Lower lobe of right lung (tissue), 2 donors: ENCODE measurements around the gene HEATR1. TPM values are rescaled to one million over a fixed set of nuclear protein-coding genes. Genes with fewer than 3 reads are reported as not detected.

Experiments used
- ATAC-seq, 2 donors: fragments of 200-7000 bp; cut with Tn5 transposase; one replicate each; pipeline ENCODE4 v1.9.1; 2020 to 2022; ENCODE audit warnings: mild to moderate bottlenecking in 2 of 2, moderate library complexity in 2 of 2
- DNase-seq: peaks from one replicate; pipeline ENCODE4 v3.0.0-alpha.2; 2020
- H3K27ac ChIP-seq: fragments of 200-600 bp; one replicate; pipeline ENCODE4 v1.8.0; 2022
- H3K27me3 ChIP-seq: fragments of 200-600 bp; one replicate; pipeline ENCODE4 v1.8.0; 2022; ENCODE audit warnings: low read depth
- H3K36me3 ChIP-seq: fragments of 200-600 bp; one replicate; pipeline ENCODE4 v1.8.0; 2022; ENCODE audit warnings: mild to moderate bottlenecking
- H3K4me1 ChIP-seq: fragments of 200-600 bp; one replicate; pipeline ENCODE4 v1.8.0; 2022
- H3K4me3 ChIP-seq: fragments of 200-600 bp; one replicate; pipeline ENCODE4 v1.8.0; 2022; ENCODE audit warnings: mild to moderate bottlenecking
- H3K9me3 ChIP-seq: fragments of 200-600 bp; one replicate; pipeline ENCODE4 v1.8.0; 2022
- CTCF ChIP-seq: fragments of 200-600 bp; IDR thresholded peaks from one replicate; pipeline ENCODE4 v1.8.0; 2022; ENCODE audit warnings: antibody characterized with exemption, mild to moderate bottlenecking
- intact Hi-C: fragments of 100-400 bp; cut with DNase I; formaldehyde crosslinking; loops from one replicate; pipeline ENCODE4 v1.11.0; 2022
- total RNA-seq: library from RNA; stranded (reverse); fragmentation: NEBNext Ultra II Directional; extraction: Animal tissue kit (Norgen Biotek cat#: 25700); gene quantifications from one replicate; pipeline ENCODE4 v1.2.1, GENCODE V29; 2021
- donor health status: DM: no; HTN: yes; CAD: no; lungs with severe emphysema.

The HEATR1 gene
- total RNA-seq, 1 donor from 2014 or later: 24.4 TPM

- DNase-seq: no peak
- Histone ChIP-seq H3K4me1 (peaks cover 18% of the 10 kb centered on the region), H3K27me3 (no peaks in the 10 kb centered on the region), H3K27ac (no peak overlapping the region), H3K4me3 (no peak overlapping the region), H3K9me3 (no peaks in the 10 kb centered on the region), H3K36me3 (peaks cover 36% of the 10 kb centered on the region)
- ATAC-seq: no peak
- no peak for TF ChIP-seq CTCF
- intact Hi-C loops: no loop called here
Measured at GRCh38 chr1:236526079-236526478, 78.2 kb downstream of the HEATR1 start.

- intact Hi-C loops: no loop called here
- ATAC-seq: no peak
- no peaks in the 10 kb centered on the region for H3K27me3 ChIP-seq
- H3K4me3 ChIP-seq: peak overlapping the region; percentile 99
- H3K36me3 ChIP-seq: peaks cover 32% of the 10 kb centered on the region
- peaks cover 17% of the 10 kb centered on the region for H3K4me1 ChIP-seq
- peak overlapping the region; percentile 95 for H3K27ac ChIP-seq
- DNase-seq: no peak
- H3K9me3 ChIP-seq: no peaks in the 10 kb centered on the region
- no peak for TF ChIP-seq CTCF
Measured at GRCh38 chr1:236524895-236525184, 79.5 kb downstream of the HEATR1 start.

- Histone ChIP-seq H3K4me1 (peaks cover 17% of the 10 kb centered on the region), H3K9me3 (no peaks in the 10 kb centered on the region), H3K27ac (peak overlapping the region; percentile 95), H3K36me3 (peaks cover 32% of the 10 kb centered on the region), H3K27me3 (no peaks in the 10 kb centered on the region), H3K4me3 (peak overlapping the region; percentile 99)
- DNase-seq: peak; percentile 53
- no peak for TF ChIP-seq CTCF
- intact Hi-C loops: no loop called here
- ATAC-seq: peak; percentile 86 to 88
Measured at GRCh38 chr1:236524142-236524894, 80.0 kb downstream of the HEATR1 start.

GRCh38 chr1:236523704-236524141 lies 80.6 kb downstream of the HEATR1 start, which contains the start of gene LGALS8:
LGALS8 (plus strand) TSS chr1:236523982; CDS start chr1:236526071, 2,089 bp downstream.
- Histone ChIP-seq H3K4me1 (peaks cover 17% of the 10 kb centered on the region), H3K4me3 (peak within 1 kb of the TSS; percentile 99), H3K9me3 (no peaks in the 10 kb centered on the region), H3K27me3 (no peaks in the 10 kb centered on the region), H3K27ac (peak within 1 kb of the TSS; percentile 95), H3K36me3 (peaks cover 26% of the 10 kb centered on the region)
- ATAC-seq (peak; percentile 98), DNase-seq (peak; percentile 95)
- TF ChIP-seq CTCF: no peak
- intact Hi-C loops: no loop called here

- peaks cover 21% of the 10 kb centered on the region for H3K36me3 ChIP-seq
- peak overlapping the region; percentile 99 for H3K4me3 ChIP-seq
- intact Hi-C loops: no loop called here
- no peaks in the 10 kb centered on the region for H3K9me3 ChIP-seq
- no peak for TF ChIP-seq CTCF
- no peaks in the 10 kb centered on the region for H3K27me3 ChIP-seq
- H3K4me1 ChIP-seq: peaks cover 17% of the 10 kb centered on the region
- ATAC-seq (peak; percentile 64 to 67), DNase-seq (peak; percentile 55)
- H3K27ac ChIP-seq: peak overlapping the region; percentile 95
Measured at GRCh38 chr1:236522937-236523703, 81.2 kb downstream of the HEATR1 start.
